ENCODE data around the gene ASIC4. TPM values are rescaled to one million over a fixed set of nuclear protein-coding genes. Genes with fewer than 3 reads are reported as not detected.

The ASIC4 gene
- total RNA-seq, 1 donor from 2014 or later = not detected

DNA sequence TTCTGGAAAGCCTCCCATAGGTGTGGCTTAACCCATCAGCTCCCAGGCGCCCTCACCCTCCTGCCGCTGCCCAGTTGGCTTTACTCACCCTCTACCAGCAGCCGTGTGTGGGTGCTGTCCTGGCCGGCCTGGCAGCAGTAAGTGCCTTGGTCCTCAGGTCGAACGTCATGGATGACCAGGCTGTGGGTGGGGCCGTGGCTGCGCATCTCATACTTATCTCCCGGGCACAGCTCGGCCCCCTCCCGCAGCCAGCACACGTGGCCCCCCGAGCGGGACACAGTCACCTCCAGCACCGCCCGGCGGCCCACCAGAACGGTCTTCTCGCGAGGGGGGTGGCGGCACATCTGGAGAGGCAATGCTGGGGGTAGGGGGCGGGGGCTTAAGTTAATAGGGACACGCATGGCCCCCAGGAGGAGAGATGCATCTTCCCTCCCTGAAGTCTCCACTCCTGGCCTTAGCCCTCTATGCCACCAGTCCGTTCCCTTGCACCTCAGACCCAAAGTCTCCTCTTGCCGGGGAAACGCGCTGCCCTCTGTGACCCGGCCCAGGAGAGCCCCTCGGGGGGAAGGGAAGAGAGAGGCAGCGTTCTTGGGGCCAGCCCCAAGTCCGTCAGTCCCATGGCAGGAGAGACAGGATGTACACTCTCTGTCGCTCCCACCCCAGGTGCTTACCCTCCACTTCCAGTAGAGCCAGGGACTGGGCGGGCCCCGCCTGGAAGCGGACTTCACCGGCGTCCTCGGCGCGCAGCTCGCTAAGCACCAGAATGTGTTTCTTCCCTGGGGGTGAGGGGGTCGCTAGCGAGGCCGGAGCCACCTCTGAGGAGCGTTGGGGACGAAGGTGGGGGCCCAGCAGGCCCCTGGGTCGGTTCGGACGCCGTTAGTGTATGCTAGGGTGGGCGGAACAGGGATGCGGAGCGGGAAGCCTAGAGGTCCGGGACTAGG is 37.4 kb downstream of the ASIC4 start:
- DNase-seq (ENCODE audit: low read depth in 2 of 2) = no peak

DNA sequence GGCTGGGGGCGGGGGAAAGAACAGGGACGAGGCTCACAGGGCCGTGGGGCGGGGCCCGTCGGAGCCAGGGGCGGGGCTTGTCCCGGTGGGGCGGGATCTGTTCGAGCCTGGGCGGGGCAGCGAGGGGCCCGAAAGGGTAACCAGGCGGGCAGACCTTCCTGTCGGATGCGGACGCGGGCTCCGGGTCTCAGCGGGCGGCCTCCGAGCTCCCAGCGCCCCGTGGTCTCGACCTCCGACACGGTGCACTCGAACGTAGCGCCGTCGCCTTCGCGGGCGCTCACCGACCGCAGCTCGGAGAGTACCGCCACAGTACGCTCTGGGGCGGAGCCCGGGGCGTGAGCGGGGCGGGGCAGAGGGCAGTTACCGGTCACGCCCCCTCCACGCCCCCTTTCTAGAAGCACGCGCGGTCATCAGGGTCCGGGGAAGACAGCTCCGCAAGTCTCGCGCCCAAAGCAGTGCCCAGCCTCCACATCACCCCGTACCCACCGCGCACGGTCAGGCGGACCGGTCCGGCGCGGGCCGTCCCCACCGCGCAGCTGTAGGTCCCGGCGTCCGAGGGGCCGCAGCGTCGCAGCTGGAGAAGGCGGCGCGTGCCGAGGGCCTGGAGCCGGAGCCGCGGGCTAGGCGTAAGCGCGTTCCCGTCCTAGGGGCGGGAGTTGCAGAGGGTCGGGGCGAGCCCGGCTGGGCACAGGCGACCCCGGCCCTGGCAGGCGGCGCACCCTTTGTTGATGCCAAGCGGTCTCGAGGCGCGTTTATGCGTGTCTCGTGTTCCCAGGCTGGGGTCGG is 38.3 kb downstream of the ASIC4 start:
- peak in 1 of 2 donors; percentile 70 for DNase-seq (ENCODE audit: low read depth in 2 of 2)

DNA sequence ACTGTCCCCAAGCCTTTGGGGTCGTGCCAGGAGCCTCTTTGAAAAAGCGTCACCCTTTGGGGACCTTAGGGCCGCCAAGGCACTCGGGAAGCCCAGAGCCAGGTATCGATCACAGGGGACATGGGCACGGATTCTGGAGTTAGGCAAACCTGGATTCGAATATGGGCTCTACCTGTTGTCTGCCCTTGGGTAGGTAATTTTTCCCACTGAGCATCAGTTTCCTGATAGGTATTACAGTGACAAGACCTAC is 38.8 kb downstream of the ASIC4 start:
- no peak for DNase-seq (ENCODE audit: low read depth in 2 of 2)

DNA sequence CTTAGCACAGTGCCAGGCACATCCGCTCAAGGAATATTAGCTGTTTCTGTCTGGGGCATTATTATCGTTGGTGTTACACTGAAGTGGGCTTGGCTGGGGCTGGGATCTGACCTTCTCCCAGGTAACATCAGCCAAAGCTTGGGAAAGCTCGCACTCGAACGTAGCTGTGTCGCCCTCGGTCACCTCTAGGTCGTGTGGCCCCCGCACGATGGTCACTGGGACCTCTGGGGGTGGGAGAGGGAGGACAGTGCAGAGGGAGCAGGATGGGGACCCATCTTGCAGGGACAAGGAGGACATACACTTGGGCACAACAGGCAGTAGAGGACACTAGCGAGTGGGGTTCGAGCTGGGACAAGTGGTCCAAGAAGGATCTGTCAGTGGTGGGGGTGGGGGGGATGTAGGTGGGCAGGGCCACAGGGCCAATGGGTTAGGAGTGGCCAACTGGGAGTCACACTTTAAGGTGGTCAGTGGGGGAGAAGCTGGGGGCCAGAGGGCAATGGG is 39.2 kb downstream of the ASIC4 start:
- no peak for DNase-seq (ENCODE audit: low read depth in 2 of 2)

DNA sequence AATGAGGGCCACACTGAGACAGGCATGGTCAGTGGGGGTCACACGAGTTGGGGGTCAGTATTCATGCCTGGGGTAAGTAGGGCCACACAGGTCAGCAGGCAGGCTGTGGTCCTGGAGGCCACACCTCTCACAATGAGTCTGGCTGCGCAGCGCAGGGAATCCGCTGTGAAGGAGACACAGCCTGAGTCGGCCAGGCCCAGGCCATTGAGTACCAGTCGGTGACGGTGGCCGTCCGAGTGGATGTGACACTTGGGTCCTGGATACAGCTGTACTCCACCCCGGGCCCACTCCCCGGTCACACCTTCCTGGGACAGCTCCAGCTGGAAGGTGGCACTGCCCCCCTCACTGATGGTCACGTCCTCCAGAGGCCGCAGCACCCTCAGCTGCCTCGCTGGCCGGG is 40.1 kb downstream of the ASIC4 start:
- DNase-seq (ENCODE audit: low read depth in 2 of 2) = no peak

DNA sequence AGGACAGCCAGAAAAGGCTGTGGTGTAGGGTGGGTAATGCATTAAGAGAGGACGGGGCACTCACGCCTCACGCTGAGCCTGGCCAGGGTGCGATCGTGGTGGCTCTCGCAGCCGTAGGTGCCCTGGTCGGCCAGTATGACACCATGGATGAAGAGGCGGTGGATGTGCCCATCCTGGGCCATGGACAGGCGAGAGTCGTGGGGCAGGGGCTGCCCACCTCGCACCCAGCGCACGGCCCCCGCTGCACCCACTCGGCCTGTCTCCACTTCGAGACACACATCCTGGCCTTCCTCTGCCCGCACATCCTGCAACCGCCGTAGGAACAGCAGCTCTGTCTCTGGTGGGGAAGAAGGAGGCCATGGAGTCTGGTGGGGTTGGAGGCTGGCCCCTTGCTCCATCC is 41.7 kb downstream of the ASIC4 start:
- DNase-seq (ENCODE audit: low read depth in 2 of 2) = no peak

DNA sequence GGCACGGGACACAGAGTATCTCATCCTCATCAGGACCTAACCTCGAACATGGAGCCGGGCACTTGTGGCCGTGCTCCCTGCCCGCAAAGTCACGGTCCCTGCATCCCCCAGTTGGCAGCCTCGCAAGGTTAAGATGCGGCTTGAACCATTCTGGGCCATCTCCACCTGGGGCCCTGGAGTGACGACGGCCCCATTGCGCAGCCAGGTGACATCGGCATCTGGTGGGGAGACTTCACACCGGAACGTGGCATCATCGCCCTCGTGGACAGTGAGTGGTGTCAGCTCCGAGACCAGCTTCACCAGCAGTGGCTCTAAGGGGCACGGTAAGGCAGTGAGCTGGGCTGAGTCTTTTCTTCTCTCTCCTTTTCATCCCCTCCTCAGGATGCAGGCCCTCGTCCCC is 42.1 kb downstream of the ASIC4 start:
- DNase-seq (ENCODE audit: low read depth in 2 of 2) = no peak

DNA sequence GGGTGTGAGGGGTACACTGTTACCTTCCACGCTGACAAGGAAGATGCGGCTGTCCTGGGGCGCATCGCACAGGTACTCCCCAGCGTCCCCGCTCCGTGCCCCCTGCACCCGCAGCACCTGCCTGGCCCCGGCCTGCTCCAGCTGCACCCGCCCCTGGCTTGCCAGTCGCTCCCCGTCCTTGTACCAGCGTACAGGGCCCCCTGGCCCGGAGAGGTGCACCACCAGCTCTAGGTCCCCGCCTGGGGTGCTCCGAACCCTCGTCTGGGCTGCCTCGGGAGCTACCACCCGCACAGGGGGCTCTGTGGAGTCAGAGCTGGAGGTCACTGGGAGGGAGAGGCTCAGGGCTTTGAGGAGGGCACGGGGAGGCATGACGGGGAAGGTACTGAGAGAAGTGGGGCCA is 43.0 kb downstream of the ASIC4 start:
- DNase-seq (ENCODE audit: low read depth in 2 of 2) = no peak

DNA sequence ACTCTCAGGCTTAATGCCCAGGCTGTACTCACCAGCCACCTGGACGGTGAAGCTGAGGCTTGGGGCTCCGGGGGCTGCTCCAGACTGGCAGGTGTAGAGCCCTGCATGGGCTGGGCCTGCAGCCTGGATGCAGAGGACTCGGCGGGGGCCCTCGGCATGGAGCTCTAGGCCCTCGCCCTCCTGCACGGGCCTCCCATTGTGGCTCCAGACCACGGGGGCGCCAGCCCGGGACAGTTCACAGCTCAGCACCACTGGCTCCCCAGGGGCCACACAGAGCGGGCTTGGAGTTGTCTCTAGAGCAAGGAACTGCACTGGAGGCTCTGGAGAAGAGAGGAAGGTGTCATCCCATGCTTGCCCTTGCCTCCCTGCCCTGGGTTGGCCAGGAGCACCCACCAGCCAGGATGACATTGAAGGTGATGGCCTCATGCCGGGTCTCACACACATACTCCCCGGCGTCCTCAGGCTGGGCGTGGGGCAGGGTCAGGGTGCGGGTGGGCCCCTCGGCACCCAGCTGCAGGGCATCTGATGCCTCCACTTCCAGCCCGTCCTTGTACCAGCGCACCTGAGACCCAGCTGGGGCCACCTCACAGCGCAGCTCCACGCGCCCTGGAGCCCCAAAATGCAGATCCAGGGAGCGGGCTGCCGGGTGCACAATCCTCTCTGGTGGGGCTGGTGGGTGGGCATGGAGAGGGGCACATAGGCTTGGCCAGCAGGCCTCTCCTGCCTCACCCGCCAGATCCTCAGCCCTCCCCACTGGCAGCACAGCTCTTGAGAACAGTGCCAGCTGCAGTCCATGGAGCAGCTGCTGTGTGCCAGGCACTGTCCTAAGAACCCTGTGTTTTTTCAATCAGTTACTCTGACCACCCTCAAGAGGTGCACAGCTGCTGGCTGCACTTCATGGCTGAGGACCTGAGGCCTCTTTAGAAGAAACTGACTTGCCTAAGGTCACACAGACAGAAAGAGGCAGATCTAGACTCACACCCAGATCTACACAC is 43.8 kb downstream of the ASIC4 start:
- DNase-seq (ENCODE audit: low read depth in 2 of 2) = no peak

DNA sequence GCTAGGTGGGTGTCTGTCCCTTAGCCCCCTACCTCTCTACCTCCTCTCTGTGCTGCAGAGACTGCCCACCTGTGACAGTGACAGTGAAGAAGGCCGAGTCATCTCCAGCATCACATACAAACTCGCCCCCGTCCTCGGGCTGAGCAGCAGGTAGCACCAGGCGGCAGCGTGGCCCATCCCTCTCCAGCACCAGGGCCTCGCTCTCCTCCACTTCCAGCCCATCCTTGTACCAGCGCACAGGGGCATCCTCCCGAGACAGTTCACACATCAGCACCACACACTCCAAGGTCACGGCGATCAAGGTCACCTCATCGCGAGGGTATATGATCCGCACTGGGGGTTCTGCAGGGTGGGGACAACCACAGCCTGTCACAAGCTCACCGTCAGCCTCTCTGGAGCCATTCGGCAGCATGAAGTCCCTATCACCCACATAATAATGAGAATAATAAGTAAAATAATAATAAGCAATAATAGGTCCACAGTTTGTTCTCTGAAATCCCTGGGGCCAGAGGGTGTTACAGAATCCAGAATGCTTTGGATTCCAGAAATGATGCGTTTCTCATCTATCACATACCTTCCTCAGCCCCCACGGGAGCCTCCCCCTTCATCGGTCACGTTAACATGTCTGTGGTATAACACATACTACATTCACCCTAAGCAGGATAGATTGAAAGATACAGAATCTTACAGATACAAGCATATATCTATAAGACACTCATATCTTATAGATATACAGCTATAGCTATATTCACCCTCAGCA is 45.1 kb downstream of the ASIC4 start:
- no peak for DNase-seq (ENCODE audit: low read depth in 2 of 2)

DNA sequence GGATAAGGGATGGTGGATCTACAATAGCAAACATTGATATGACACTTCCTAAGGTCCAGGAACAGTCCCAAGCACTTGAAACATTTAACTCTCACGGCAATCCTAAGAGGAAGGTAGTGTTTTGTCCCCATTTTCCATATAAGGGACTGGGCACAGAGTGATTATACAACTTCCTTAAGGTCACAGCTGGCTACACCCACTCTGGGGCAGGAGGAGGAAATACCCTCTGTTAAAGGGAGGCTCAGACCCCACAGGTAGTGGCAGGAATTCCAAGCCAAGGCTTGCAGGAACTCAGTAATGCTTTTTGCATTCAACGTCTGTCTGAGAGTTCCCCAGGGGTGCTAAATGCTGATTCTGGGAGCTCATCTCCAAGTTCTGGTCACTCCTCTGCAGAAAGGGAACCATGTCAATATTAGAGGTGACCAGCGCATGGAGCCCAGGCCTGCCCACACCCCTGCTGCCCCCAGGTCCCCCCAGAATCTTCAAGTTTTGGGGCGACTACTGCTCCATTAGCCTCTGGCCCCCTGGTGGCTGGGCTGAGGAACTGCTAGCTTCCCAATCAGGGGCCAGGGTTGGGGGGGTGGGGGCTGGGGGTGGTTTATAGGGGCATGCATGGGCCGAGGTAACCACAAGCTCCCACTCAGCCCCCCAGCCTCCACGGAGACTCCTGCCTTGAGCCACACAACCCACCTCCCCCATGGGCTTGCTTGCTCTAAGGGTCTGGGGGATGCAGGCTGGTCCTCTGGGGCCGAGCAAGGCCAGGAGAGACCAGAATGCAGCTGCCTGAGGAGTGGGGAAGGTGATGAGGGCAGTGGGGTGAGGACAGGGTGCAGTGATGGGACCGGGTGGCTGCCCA is 46.0 kb downstream of the ASIC4 start:
- no peak for DNase-seq (ENCODE audit: low read depth in 2 of 2)

DNA sequence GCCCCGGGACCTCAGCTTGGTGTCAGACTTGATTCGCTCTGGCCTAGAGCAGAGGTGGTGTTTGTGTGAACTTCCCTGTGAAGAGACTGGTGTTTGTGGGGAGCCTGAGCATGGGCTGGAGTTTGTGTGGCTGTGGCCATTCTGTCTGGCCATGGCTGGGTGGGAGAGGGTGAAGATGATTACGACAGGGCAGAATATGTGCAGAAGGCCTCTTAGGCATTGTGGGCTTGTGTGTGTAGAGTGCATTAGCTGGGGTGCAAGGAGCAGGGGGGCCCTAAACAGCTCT is 46.6 kb downstream of the ASIC4 start:
- no peak for DNase-seq (ENCODE audit: low read depth in 2 of 2)

DNA sequence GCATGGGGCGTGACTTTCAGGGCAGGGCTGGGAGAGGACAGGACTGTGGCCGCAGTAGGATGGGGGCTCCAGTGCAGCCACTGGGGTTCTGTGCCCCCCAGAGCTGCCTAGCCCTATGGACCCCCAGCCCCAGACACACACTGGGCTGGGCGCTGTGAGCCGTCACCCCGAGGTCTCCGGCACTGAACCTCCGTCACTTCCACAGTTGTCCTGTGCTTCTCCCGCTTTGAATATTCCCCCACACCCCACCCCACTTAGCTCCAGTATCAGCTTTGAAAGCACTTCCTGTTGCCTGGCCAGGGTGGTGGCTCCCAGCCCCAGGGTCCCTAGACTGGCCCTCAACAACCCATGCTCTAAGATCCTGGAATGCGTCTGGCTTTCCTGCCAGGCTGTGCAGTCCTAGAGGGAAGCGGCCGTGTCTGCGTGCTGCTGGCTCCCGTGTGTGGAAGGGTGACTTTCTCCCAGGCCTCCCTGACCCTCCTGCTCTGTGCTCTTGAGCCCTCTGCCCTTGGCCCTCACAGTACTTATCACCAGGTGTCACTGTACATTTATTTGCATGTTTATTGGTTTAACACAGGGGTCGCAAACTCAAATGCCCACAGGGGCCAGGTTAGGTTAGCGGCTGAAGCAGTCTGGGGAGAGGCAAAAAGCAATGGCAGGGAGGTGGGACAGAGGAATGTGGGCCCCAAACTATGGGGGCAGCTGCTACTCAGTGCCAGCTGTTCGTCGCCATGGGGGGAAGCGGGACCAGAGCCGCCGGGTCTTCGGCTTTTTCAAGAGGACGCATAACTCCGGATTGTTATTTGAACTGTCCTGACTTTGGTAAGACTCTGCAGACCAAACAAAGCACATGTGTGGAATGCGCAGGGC is 47.1 kb downstream of the ASIC4 start:
- no peak for DNase-seq (ENCODE audit: low read depth in 2 of 2)

DNA sequence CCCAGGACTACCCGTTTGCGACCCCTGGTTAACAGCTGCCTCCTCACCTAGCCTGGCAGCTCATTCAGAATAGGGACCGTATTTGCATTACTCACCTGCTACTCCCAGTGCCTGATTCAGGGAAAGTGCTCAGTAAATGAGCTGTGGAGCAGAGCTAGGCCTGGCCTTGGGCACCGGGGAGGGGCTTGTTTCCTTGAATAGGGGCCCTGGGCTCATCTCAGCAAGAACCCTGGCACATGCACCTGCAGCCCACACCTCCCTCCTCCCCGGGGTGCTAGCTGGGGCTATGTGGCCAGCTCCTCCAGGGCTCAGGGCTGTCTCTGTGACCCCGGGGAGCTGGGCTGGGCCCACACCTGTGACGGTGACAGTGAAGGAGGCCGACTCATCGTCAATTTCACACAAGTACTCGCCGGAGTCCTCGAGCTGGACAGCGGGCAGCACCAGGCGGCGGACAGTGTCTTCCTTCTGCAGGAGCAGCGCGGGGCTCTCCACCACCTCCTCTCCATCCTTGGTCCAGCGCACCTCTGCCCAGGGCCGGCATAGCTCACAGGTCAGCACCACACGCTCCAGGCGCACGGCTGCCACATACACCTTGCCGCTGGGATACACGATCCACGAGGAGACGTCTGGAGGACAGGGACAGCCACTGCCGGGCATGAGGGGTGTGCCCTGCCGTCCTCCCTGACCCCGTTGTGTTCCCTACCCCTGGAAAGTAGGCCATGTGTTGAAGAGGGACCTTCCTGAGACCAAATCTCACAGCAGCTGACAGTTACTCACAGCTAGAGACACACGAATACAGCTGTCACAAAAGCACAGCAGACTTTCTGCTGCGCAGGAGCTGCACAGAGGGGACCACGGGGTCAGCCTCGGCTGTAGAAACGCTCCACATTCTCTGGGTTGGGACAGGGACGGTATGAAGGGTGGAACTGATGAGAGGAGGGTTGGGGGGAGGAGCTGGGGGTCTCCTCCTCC is 48.1 kb downstream of the ASIC4 start:
- no peak for DNase-seq (ENCODE audit: low read depth in 2 of 2)

DNA sequence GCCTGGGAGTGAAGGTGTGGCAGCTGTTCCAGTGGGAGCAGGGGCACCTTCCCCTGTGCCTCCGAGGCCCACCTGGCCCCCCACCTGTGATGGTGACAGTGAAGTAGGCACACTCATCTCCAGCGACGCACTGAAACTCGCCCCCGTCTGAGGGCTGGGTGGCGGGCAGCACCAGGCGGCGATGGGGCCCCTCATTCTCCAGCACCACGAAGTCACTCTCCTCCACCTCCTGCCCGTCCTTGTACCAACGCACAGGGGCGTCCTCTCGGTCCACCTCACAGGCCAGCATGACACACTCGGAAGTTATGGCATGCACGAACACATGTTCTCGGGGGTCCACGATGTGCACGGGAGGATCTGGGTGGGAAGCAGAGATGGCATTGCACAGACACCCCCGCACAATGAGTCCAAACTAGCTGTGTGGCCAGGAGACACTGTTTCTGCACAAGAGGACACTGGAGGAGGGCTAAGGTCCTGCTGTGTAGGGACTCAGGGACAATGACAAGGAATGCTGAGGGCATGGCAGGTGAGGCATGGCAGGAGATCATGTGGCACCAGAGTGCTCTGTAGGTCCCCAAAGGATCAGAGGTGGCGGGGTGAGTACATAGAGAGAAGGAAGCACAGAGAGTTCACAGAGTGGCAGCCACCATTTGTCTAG is 49.1 kb downstream of the ASIC4 start:
- DNase-seq (ENCODE audit: low read depth in 2 of 2) = no peak

DNA sequence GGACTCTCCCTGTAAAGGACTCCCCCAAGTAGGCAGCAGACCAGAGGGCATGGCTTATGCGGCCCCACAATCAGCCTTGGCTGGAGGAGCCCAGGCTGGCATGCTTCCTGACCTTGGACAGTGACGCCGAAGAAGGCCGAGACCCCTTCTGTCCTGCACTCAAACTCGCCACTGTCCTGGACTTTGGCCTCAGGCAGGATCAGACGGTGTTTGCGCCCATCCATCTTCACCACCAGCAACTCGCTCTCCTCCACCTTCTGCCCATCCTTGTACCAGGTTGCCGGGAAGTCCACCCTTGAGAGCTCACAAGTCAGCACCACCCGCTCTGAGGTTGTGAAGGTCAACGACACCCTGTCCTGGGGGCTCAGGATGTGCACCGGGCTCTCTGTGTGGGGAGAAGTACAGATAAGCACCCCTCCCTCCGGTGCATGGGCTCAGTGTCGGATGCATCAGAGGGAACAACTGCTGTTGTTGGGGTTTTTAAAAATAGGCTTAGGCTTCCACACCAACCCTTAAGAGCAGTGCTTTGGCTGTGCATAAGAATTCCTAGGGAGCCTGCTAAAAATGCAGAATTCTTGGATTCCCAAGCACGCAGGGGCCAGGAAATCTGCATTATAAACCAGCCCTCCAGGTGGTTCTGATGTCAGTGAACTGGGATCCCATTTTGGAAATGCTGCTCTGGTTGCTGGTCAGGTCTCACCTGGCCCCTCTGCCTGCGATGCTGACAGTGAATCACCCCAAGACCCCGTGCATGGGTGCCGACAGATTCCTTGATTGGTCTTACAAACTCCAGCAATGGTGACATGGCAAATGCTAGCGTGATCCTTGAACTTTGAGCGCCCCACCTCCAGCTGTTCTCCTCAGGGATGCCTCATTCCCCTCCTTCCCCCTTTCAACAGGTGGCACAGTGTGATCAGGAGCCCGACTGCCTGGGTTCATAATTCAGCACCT is 51.1 kb downstream of the ASIC4 start:
- DNase-seq (ENCODE audit: low read depth in 2 of 2) = no peak
